Omental fat pad (tissue), 4 donors: ENCODE results near the gene UBE2L3. TPM values are rescaled to one million over a fixed set of nuclear protein-coding genes. Genes with fewer than 3 reads are reported as not detected.

ENCODE experiments used
- ATAC-seq: fragments of 150-250 bp; one replicate; pipeline ENCODE4 v1.9.1; 2016; ENCODE audit warnings: mild to moderate bottlenecking, moderate library complexity; ENCODE audit not compliant: low FRiP score
- DNase-seq: peaks from one replicate; pipeline ENCODE4 v3.0.0-alpha.2; 2019; ENCODE audit warnings: low spot score
- CTCF ChIP-seq, 3 donors: fragments of 450-650 bp; IDR thresholded peaks; one replicate each; pipeline ENCODE4 v1.5.1; 2016 to 2017; ENCODE audit warnings: antibody characterized with exemption in 3 of 3, mild to moderate bottlenecking in 3 of 3, moderate library complexity in 2 of 3
- total RNA-seq, 4 donors: library from RNA; depleted of rRNA; stranded (reverse); fragments of >200 nt; gene quantifications; one replicate each; pipeline ENCODE4 v1.1.0, GENCODE V29; 2016

The UBE2L3 gene
- total RNA-seq, 4 donors from 2014 or later: 38.9 to 49.7 (median 44.0) TPM

- ATAC-seq (no peak), DNase-seq (no peak)
- no peak for TF ChIP-seq CTCF (IDR thresholded peaks at IDR 0.05)
Observed at GRCh38 chr22:21626735-21627469, 59.4 kb downstream of the UBE2L3 start.

GRCh38 chr22:21628386-21629254 lies 61.1 kb downstream of the UBE2L3 start:
- DNase-seq (no peak), ATAC-seq (no peak)
- no peak for TF ChIP-seq CTCF (IDR thresholded peaks at IDR 0.05)

GRCh38 chr22:21629255-21630149 lies 62.0 kb downstream of the UBE2L3 start, which contains the start of gene YDJC:
YDJC (minus strand) TSS chr22:21630022; CDS start chr22:21630014, 8 bp downstream.
- ATAC-seq (peak; percentile 93), DNase-seq (peak; percentile 83)
- peak in 1 of 3 donors; percentile 53 for TF ChIP-seq CTCF (IDR thresholded peaks at IDR 0.05)

- no peak for TF ChIP-seq CTCF (IDR thresholded peaks at IDR 0.05)
- no peak for DNase-seq
- no peak for ATAC-seq
Observed at GRCh38 chr22:21631025-21631424, 63.5 kb downstream of the UBE2L3 start.

GRCh38 chr22:21632237-21632895 lies 64.9 kb downstream of the UBE2L3 start, which contains the start of gene CCDC116:
CCDC116 (plus strand) TSS chr22:21632760; CDS start chr22:21633182, 422 bp downstream.
- no peak for TF ChIP-seq CTCF (IDR thresholded peaks at IDR 0.05)

GRCh38 chr22:21632931-21633330 lies 65.4 kb downstream of the UBE2L3 start:
- no peak for TF ChIP-seq CTCF (IDR thresholded peaks at IDR 0.05)
- ATAC-seq: no peak
- no peak for DNase-seq

More at GRCh38 chr22:21632237-21632895, 64.9 kb downstream of the UBE2L3 start, which contains the start of gene CCDC116:
- DNase-seq: no peak
- ATAC-seq: no peak
